Measurements from ENCODE around the gene YIF1B.

- no peak for TF ChIP-seq POLR2A (IDR thresholded peaks at IDR 0.05; ENCODE audit: low read depth, low read length)
- TF ChIP-seq EZH2 (IDR thresholded peaks at IDR 0.05; ENCODE audit: borderline replicate concordance, low read depth, low read length, severe bottlenecking): no peak
- no peak for TF ChIP-seq CTCF (IDR thresholded peaks at IDR 0.05; ENCODE audit: extremely low read depth in 1 of 2, insufficient read depth in 1 of 2, low read depth in 1 of 2, low read length in 2 of 2)
Measured at GRCh38 chr19:38255383-38256014, 60.2 kb downstream of the YIF1B start.
